ENCODE results near the gene TPSB2. TPM values are rescaled to one million over a fixed set of nuclear protein-coding genes. Genes with fewer than 3 reads are reported as not detected.
"Not testable (repeated sequence)": the region's sequence is repeated elsewhere in the genome, so short reads cannot be mapped to it uniquely, and the experiment has no call there.

Gene TPSB2
- total RNA-seq, 1 donor from 2014 or later, result not detected

- H3K4me3 Mint-ChIP-seq (ENCODE audit: unreplicated experiment), result no peak overlapping the region
- no peak overlapping the region for H3K27ac Mint-ChIP-seq (ENCODE audit: unreplicated experiment)
- FAIRE-seq, result no peak
- H2AFZ ChIP-seq (ENCODE audit: low read depth, low read length), result no peak overlapping the region
- H3K4me1 Mint-ChIP-seq (ENCODE audit: low read depth, unreplicated experiment), result no peaks in the 10 kb centered on the region
- peaks cover 2% of the 10 kb centered on the region for H3K27me3 Mint-ChIP-seq (ENCODE audit: low read depth, unreplicated experiment)
- H3K9me3 Mint-ChIP-seq (ENCODE audit: unreplicated experiment), result peaks cover 2% of the 10 kb centered on the region
- H3K4me2 ChIP-seq (ENCODE audit: low read length), result no peak overlapping the region
- H3K9me3 ChIP-seq (ENCODE audit: insufficient read depth, low read depth, low read length), result no peaks in the 10 kb centered on the region
- peaks cover 4% of the 10 kb centered on the region for H3K36me3 Mint-ChIP-seq (ENCODE audit: low read depth, unreplicated experiment)
- H3K36me3 ChIP-seq (ENCODE audit: insufficient read depth, low read length), result no peaks in the 10 kb centered on the region
- no peaks in the 10 kb centered on the region for H3K27me3 ChIP-seq (ENCODE audit: insufficient read depth, low read length)
- peaks cover 2% of the 10 kb centered on the region for H3K79me2 ChIP-seq (ENCODE audit: insufficient read depth, low read length)
- H3K4me1 ChIP-seq (ENCODE audit: insufficient read depth, low read length), result no peaks in the 10 kb centered on the region
- peaks cover 58% of the 10 kb centered on the region for H4K20me1 ChIP-seq (ENCODE audit: insufficient read depth, low read length)
- H3K4me3 ChIP-seq (ENCODE audit: insufficient read depth, low read depth, low read length), result no peak overlapping the region
- no peak for TF ChIP-seq EZH2 (IDR thresholded peaks at IDR 0.05; ENCODE audit: insufficient read depth, low read length)
- H3K27ac ChIP-seq (ENCODE audit: low read depth, low read length), result no peak overlapping the region
- DNase-seq (ENCODE audit: low read depth), result no peak
- H3K9ac ChIP-seq (ENCODE audit: low read length), result no peak overlapping the region
These were observed 40.5 kb downstream of the TPSB2 start for GRCh38 chr16:1189455-1189854.

GRCh38 chr16:1188432-1189189 is 41.4 kb downstream of the TPSB2 start:
- Histone ChIP-seq H3K9ac (ENCODE audit: low read length) (no peak overlapping the region), H2AFZ (ENCODE audit: low read depth, low read length) (no peak overlapping the region), H3K79me2 (ENCODE audit: insufficient read depth, low read length) (peaks cover 2% of the 10 kb centered on the region), H3K9me3 (ENCODE audit: insufficient read depth, low read depth, low read length) (no peaks in the 10 kb centered on the region), H3K4me3 (ENCODE audit: insufficient read depth, low read depth, low read length) (no peak overlapping the region), H3K4me1 (ENCODE audit: insufficient read depth, low read length) (peaks cover 2% of the 10 kb centered on the region), H3K4me2 (ENCODE audit: low read length) (no peak overlapping the region), H4K20me1 (ENCODE audit: insufficient read depth, low read length) (peaks cover 52% of the 10 kb centered on the region), H3K36me3 (ENCODE audit: insufficient read depth, low read length) (no peaks in the 10 kb centered on the region), H3K27me3 (ENCODE audit: insufficient read depth, low read length) (no peaks in the 10 kb centered on the region), H3K27ac (ENCODE audit: low read depth, low read length) (no peak overlapping the region)
- TF ChIP-seq CTCF (IDR thresholded peaks at IDR 0.05; ENCODE audit: insufficient read depth, low read depth, low read length), result no peak
- FAIRE-seq (no peak), DNase-seq (ENCODE audit: low read depth) (no peak)
- H3K27ac Mint-ChIP-seq (ENCODE audit: unreplicated experiment), result no peak overlapping the region
- no peak overlapping the region for H3K4me3 Mint-ChIP-seq (ENCODE audit: unreplicated experiment)
- peaks cover 2% of the 10 kb centered on the region for H3K9me3 Mint-ChIP-seq (ENCODE audit: unreplicated experiment)
- peaks cover 4% of the 10 kb centered on the region for H3K36me3 Mint-ChIP-seq (ENCODE audit: low read depth, unreplicated experiment)
- H3K27me3 Mint-ChIP-seq (ENCODE audit: low read depth, unreplicated experiment), result peaks cover 2% of the 10 kb centered on the region
- peaks cover 2% of the 10 kb centered on the region for H3K4me1 Mint-ChIP-seq (ENCODE audit: low read depth, unreplicated experiment)

- H3K9me3 Mint-ChIP-seq (ENCODE audit: unreplicated experiment); H3K27me3 Mint-ChIP-seq (ENCODE audit: low read depth, unreplicated experiment); H3K9me3 ChIP-seq (ENCODE audit: insufficient read depth, low read depth, low read length); H3K27me3 ChIP-seq (ENCODE audit: insufficient read depth, low read length); H3K27ac ChIP-seq (ENCODE audit: low read depth, low read length); H3K36me3 Mint-ChIP-seq (ENCODE audit: low read depth, unreplicated experiment); H3K4me3 Mint-ChIP-seq (ENCODE audit: unreplicated experiment); H2AFZ ChIP-seq (ENCODE audit: low read depth, low read length); H3K27ac Mint-ChIP-seq (ENCODE audit: unreplicated experiment); H3K4me3 ChIP-seq (ENCODE audit: insufficient read depth, low read depth, low read length); DNase-seq (ENCODE audit: low read depth); FAIRE-seq; H3K4me1 Mint-ChIP-seq (ENCODE audit: low read depth, unreplicated experiment); H3K4me2 ChIP-seq (ENCODE audit: low read length); H3K9ac ChIP-seq (ENCODE audit: low read length); H3K79me2 ChIP-seq (ENCODE audit: insufficient read depth, low read length); H3K36me3 ChIP-seq (ENCODE audit: insufficient read depth, low read length): not testable (repeated sequence)
- H3K4me1 ChIP-seq (ENCODE audit: insufficient read depth, low read length), result peaks cover 32% of the 10 kb centered on the region
- H4K20me1 ChIP-seq (ENCODE audit: insufficient read depth, low read length), result peaks cover 36% of the 10 kb centered on the region
These were observed 44.4 kb downstream of the TPSB2 start for GRCh38 chr16:1185460-1186207.

All from astrocyte (in vitro differentiated cells and primary cell).